NT2/D1 (cell line): ENCODE results near the gene TBC1D5.

Experiments used
- DNase-seq: peaks from one replicate; pipeline ENCODE4 v3.0.0-alpha.2; 2011; ENCODE audit warnings: low read depth, low spot score
- H3K27me3 ChIP-seq: 2 replicates; pipeline ENCODE4 v1.6.0; 2011; ENCODE audit warnings: mild to moderate bottlenecking; ENCODE audit not compliant: insufficient read length, insufficient read depth
- H3K36me3 ChIP-seq: 2 replicates; pipeline ENCODE4 v1.6.1; 2011; ENCODE audit warnings: mild to moderate bottlenecking, low read length, mixed read lengths; ENCODE audit not compliant: insufficient read depth, insufficient read length
- H3K4me1 ChIP-seq: 2 replicates; pipeline ENCODE4 v1.5.1; 2011; ENCODE audit not compliant: insufficient read depth, insufficient read length
- H3K4me3 ChIP-seq: 2 replicates; pipeline ENCODE4 v1.5.1; 2011; ENCODE audit warnings: low read depth; ENCODE audit not compliant: insufficient read length
- H3K9ac ChIP-seq: 2 replicates; pipeline ENCODE4 v1.6.0; 2011; ENCODE audit warnings: low read depth; ENCODE audit not compliant: insufficient read length
- H3K9me3 ChIP-seq: 2 replicates; pipeline ENCODE4 v1.5.1; 2011; ENCODE audit warnings: mild to moderate bottlenecking, low read length; ENCODE audit not compliant: insufficient read depth
- SUZ12 ChIP-seq: IDR thresholded peaks from 2 replicates; pipeline ENCODE4 v1.6.1; 2011; ENCODE audit not compliant: insufficient read length, insufficient read depth; ENCODE audit errors: extremely low read depth
- YY1 ChIP-seq: IDR thresholded peaks from 2 replicates; pipeline ENCODE4 v1.6.1; 2011; ENCODE audit not compliant: insufficient read length, insufficient read depth
- ZNF274 ChIP-seq: IDR thresholded peaks from 2 replicates; pipeline ENCODE4 v1.6.1; 2011; ENCODE audit warnings: mild to moderate bottlenecking, low read depth, low read length

Gene TBC1D5

DNA sequence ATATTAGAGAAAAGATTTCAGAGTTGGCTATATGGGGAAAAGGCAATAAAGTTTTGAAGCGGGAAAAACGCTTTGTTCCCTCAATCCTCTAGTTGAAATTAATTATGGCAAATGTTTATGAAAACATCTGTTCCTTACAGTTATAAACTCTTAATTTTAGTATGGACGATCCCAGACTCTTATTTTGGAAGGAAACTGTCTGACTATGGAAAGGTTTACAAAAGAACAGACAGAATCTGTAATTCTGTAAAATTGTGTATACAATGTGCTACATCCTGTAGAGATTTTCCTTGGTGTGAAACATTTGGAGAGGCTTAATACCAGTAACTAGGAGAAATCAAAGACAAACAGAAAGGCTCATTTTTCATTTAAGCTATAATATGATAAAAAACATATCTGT is 311.8 kb downstream of the TBC1D5 start:
- no peak for TF ChIP-seq ZNF274
- TF ChIP-seq YY1, result no peak
- no peak for TF ChIP-seq SUZ12
- DNase-seq, result no peak
- Histone ChIP-seq H3K36me3 (no peaks in the 10 kb centered on the region), H3K27me3 (no peaks in the 10 kb centered on the region), H3K9ac (no peak overlapping the region), H3K4me1 (no peaks in the 10 kb centered on the region), H3K4me3 (no peak overlapping the region), H3K9me3 (peaks cover 17% of the 10 kb centered on the region)

DNA sequence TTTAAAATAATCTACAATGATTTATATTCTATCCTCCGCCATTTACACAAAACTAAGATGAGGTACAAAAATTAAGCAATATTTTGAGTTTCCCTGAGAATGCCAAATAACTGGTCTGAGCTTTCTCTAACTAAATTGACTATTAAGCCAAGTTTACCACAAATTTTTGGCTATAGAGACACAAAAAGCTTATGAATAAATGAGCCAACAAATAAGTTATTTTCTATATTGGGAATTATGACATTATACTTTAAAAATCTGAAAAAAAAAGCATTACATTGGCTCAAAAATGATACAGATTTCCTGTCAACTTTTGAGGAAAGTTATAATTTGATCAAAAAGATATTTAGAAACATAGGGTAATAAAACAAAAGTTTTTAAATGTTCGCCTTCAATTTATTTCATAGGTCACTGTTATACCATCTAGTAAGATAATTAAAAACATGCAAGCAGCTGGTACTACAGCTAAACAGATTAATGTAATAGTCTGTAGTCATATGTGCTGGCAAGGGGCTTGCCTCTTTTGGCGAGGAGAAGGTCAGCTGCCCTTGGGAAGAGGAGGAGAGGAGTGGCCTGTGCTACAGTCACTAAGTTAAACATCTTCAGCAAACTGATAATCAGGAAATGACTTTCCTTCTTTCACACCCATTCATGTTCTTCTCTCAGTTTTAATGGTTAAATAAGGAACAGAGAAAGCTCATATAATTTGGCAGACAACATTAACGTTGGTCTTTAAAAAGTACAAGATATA is 318.5 kb downstream of the TBC1D5 start:
- H3K4me3 ChIP-seq, result no peak overlapping the region
- H3K36me3 ChIP-seq, result no peaks in the 10 kb centered on the region
- TF ChIP-seq YY1, result no peak
- no peak for TF ChIP-seq ZNF274
- no peak for TF ChIP-seq SUZ12
- no peak overlapping the region for H3K9ac ChIP-seq
- DNase-seq, result no peak
- no peaks in the 10 kb centered on the region for H3K9me3 ChIP-seq
- H3K27me3 ChIP-seq, result no peaks in the 10 kb centered on the region
- H3K4me1 ChIP-seq, result no peaks in the 10 kb centered on the region

- no peaks in the 10 kb centered on the region for H3K27me3 ChIP-seq
- H3K9ac ChIP-seq, result no peak overlapping the region
Observed at GRCh38 chr3:17422636-17423035, 319.8 kb downstream of the TBC1D5 start.

DNA sequence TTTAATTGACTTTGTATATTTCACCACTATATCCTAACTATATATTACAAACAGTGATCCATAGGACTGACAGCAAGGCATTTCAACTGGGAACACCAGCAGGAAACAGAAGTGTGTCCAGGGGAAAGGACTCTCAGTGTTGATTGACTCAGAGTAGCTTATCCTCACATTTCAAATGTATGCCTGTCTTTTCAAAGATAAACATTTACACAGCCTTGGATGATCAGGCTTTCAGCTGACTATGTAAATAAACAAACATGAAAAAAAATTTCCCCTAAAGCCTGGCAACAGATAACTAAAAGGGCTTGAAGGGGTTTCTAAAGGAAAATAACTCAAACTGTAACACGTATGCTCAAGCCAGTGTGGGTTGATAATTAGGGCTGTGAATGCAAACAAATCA is 321.8 kb downstream of the TBC1D5 start:
- no peak for DNase-seq
- Histone ChIP-seq H3K4me3 (no peak overlapping the region), H3K9ac (no peak overlapping the region), H3K4me1 (no peaks in the 10 kb centered on the region), H3K27me3 (no peaks in the 10 kb centered on the region), H3K9me3 (no peaks in the 10 kb centered on the region), H3K36me3 (no peaks in the 10 kb centered on the region)
- no peak for TF ChIP-seq SUZ12
- TF ChIP-seq ZNF274, result no peak
- no peak for TF ChIP-seq YY1

More at GRCh38 chr3:17422636-17423035, 319.8 kb downstream of the TBC1D5 start:
- no peaks in the 10 kb centered on the region for H3K9me3 ChIP-seq
- no peak overlapping the region for H3K4me3 ChIP-seq
- no peaks in the 10 kb centered on the region for H3K4me1 ChIP-seq
- TF ChIP-seq SUZ12 (no peak), ZNF274 (no peak), YY1 (no peak)
- no peak for DNase-seq
- no peaks in the 10 kb centered on the region for H3K36me3 ChIP-seq

DNA sequence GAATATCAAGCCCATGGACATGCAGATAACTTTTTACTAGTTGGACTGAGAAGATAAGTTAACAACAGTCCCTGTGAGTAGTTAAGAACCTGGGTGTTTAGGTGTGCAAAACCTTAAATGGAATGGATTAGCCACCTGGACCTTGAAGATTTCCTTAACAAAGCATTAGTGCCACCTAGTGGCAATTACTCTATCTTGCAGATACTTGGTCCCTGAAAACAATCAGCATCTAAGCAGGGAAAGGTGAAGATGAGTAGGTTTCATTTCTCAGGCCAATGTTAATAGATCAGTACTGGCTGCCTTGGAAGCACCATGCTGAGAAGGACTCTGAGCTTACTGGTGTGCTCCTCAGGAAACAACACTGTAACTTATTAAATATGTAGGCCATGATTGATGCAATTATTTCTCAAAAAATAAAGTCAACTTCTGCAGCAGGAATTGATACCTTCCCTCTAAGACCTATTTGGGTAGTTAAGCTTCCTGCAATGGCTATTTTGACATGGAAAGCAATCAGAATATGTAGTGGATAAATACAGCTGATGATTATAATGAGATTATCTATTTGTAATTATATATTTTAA is 329.4 kb downstream of the TBC1D5 start:
- DNase-seq, result peak; percentile 57
- Histone ChIP-seq H3K36me3 (no peaks in the 10 kb centered on the region), H3K4me3 (no peak overlapping the region), H3K4me1 (no peaks in the 10 kb centered on the region), H3K9ac (no peak overlapping the region), H3K9me3 (no peaks in the 10 kb centered on the region), H3K27me3 (no peaks in the 10 kb centered on the region)
- TF ChIP-seq YY1 (no peak), ZNF274 (no peak), SUZ12 (no peak)

DNA sequence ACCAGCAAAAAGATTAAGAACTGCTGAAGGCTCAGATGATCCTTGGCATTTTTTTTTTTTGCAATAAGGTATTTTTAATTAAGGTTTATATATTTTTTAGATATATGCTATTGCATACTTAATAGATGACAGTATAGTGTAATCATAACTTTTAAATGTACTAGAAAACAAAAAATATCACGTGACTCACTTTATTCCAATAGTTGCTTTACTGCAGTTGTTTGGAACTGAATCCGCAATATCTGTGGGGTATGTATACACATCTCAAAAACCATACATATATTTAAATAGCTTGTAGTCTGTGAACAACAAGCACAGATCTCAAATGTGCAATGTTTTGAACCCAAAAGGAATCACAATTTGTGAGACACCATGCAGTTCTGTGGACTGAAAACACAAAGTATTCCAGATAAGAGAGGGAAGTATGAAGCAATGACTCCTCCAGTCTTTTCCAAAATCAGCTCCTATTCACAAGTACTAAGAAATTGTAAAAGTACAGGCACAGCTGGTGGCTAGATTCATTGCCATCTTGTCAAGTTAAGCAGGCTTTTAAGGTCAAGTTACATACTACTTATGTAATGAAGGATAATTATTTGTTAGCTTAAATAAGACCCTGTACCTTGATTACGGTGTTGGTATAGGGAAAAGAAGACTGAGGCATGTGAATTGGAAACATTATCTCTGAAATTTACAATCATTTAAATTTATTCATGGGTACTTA is 331.1 kb downstream of the TBC1D5 start:
- H3K4me1 ChIP-seq, result no peaks in the 10 kb centered on the region
- H3K4me3 ChIP-seq, result no peak overlapping the region
- H3K9ac ChIP-seq, result no peak overlapping the region
- TF ChIP-seq YY1, result no peak
- TF ChIP-seq SUZ12, result no peak
- TF ChIP-seq ZNF274, result no peak
- H3K9me3 ChIP-seq, result no peaks in the 10 kb centered on the region
- no peaks in the 10 kb centered on the region for H3K36me3 ChIP-seq
- H3K27me3 ChIP-seq, result no peaks in the 10 kb centered on the region
- DNase-seq, result no peak

DNA sequence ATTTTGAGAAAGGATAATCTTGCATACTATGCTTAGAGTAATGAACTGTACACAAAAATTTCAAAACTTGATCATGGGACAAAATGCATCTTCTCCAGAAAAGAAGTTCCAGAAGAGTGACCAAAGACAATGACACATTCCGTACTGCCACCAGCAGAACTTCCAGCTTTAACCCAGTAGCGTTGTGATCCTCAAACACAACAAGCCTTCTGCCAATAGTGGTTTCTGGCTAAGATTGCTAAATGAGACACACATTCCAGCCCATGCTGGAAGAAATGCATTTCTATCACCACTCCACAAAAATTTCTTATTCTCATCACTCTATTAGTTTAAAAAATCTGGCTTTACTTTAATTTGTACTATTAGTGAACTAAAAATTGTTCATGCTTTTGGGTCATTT is 334.9 kb downstream of the TBC1D5 start:
- Histone ChIP-seq H3K27me3 (no peaks in the 10 kb centered on the region), H3K9me3 (no peaks in the 10 kb centered on the region), H3K36me3 (no peaks in the 10 kb centered on the region), H3K4me3 (no peak overlapping the region), H3K4me1 (no peaks in the 10 kb centered on the region), H3K9ac (no peak overlapping the region)
- no peak for DNase-seq
- TF ChIP-seq YY1, result no peak
- no peak for TF ChIP-seq ZNF274
- TF ChIP-seq SUZ12, result no peak
